ENCODE measurements around the gene C2orf72. TPM values are rescaled to one million over a fixed set of nuclear protein-coding genes. Genes with fewer than 3 reads are reported as not detected.

Gene C2orf72
- total RNA-seq (not detected), total RNA-seq (0 to 0.23 reads per million in 2 donors)

DNA sequence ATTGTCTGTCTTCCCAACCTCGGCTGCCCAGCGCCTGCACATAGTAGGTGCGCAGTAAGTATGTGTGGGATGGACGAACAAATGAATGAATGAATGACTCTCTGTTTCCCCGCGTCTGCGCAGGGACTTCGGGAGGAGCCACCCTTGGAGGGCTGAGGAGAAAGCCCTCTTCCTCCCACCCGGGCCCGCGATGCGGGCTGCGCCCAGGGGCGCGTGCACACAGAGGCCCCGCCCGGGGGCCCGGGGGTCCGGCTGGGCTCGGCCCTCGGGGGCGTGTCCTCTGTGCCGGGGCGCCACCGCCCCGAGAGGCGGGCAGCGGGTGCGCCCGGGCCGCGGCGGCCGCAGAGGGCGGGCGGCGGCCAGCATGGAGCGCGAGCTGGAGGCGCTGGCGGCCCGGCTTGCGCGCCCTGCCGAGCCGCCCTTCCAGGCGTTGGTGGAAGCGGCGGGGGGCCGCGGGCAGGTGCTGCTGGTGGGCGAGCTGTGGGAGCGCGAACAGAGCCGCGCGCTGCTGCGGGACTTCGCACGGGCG, at the start of gene C2orf72:
TSS of gene C2orf72 (plus strand) at position 322 of the 529 bp plus-strand sequence. CDS start at position 365, 43 bp downstream.
- no peaks in the 10 kb centered on the region for H3K9me3 ChIP-seq (ENCODE audit: control insufficient read depth, low read length, poor library complexity, severe bottlenecking)
- Mint-ChIP-seq H3K27ac (no peak within 1 kb of the TSS), H3K36me3 (ENCODE audit: low read depth) (peaks cover 5% of the 10 kb centered on the region), H3K27me3 (peaks cover 85% of the 10 kb centered on the region), H3K4me3 (peak within 1 kb of the TSS; percentile 87), H3K4me1 (peaks cover 6% of the 10 kb centered on the region)
- ATAC-seq = peak; percentile 39
- DNase-seq = no peak

DNA sequence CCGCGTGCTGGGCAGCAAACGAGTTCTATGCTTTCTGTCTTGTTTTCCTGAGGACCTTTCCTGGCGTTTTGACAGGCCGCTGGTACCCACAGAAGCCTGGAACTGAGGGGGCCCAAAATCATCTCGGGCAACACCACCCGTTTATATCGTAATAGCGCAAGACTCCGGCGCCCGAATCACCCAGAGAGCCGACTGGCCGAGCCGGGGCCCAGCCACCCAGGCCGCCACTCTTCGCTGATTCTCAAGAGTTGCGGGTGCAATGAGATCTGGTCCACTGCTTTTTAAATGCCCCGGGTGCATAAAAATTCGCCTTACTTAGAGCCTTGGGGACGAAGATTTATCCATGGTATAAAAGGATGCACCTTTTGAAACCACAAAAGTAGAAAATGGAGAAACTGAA, 47.6 kb upstream of the C2orf72 start:
- Mint-ChIP-seq H3K4me3 (no peak overlapping the region), H3K4me1 (peaks cover 12% of the 10 kb centered on the region), H3K27ac (no peak overlapping the region), H3K36me3 (ENCODE audit: low read depth) (no peaks in the 10 kb centered on the region), H3K27me3 (peaks cover 42% of the 10 kb centered on the region)
- H3K9me3 ChIP-seq (ENCODE audit: control insufficient read depth, low read length, poor library complexity, severe bottlenecking) = no peaks in the 10 kb centered on the region
- ATAC-seq (no peak), DNase-seq (no peak)

DNA sequence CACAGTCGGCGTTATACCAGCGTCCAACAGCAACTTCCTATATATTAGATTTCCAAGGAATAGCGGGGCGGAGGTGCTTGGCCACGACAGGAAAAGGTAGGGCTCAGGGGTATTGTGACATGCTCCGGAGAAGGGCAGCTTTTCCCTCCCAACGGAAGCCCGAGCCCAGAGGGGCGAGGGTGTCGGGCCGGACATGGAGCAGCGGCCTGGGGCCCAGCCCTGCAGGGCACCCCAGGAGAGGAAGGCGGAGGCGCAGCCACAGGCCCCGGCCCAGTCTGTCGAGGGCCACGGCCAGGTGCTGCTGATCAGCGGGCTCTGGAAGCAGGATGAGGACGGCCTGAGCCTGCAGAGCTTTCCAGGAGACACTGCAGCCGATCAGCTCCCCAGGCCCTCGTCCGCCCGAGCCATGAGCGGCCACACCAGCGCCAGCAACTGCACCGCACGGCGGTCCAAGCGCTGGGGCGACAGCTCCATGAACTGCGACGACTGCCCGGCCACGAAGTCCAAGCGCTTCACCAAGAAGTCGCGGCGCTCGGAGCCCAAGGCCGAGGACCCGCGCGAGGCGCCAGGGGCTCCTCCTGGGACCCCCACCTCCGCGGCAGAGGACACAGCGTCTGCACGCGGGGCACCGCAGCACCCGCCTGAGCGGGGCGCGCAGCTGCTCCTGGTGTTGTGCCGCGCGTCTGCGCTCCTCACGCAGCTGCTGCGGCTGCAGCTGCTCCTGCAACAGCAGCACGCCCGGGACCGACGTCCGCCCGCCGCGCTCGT, 47.0 kb upstream of the C2orf72 start:
- peaks cover 8% of the 10 kb centered on the region for H3K4me1 Mint-ChIP-seq
- H3K27me3 Mint-ChIP-seq = peaks cover 48% of the 10 kb centered on the region
- ATAC-seq (no peak), DNase-seq (no peak)
- no peak overlapping the region for H3K4me3 Mint-ChIP-seq
- no peaks in the 10 kb centered on the region for H3K36me3 Mint-ChIP-seq (ENCODE audit: low read depth)
- H3K9me3 ChIP-seq (ENCODE audit: control insufficient read depth, low read length, poor library complexity, severe bottlenecking) = no peaks in the 10 kb centered on the region
- no peak overlapping the region for H3K27ac Mint-ChIP-seq

DNA sequence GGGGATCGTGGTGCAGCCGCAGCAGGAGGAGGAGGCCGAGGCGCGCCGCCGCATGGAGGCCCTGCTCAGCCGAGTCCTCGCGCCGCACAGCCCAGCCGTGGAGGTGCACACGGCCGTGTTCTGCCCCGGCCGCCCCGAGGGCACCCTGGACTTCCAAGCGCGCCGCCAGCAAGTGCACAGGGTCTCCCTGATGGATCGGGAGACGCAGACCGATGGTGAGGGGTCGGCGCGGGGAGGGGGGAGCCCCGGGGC, 46.5 kb upstream of the C2orf72 start:
- no peak for DNase-seq
- ATAC-seq = no peak
- H3K9me3 ChIP-seq (ENCODE audit: control insufficient read depth, low read length, poor library complexity, severe bottlenecking) = no peaks in the 10 kb centered on the region
- Mint-ChIP-seq H3K27me3 (peaks cover 53% of the 10 kb centered on the region), H3K4me1 (peaks cover 5% of the 10 kb centered on the region), H3K4me3 (no peak overlapping the region), H3K27ac (no peak overlapping the region), H3K36me3 (ENCODE audit: low read depth) (no peaks in the 10 kb centered on the region)

DNA sequence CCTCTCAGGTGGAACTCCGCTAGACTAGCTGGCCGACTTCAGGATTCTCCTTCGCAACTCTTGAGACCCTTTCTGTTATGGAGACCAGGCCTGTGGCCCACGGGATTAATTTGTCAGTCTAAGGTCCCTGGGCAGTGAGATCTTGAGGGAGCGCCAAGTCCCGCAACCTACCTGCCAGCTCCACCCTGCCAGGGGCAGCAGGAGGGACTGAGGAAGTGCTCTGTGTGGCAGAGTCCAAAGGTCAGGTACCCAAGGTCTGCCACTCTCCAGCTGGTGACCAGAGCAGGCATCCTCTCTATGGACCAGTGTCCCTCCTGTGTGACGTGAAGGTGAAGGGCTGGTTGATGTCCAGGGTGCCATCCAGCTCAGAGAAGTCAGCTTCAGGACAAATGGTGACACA, 45.7 kb upstream of the C2orf72 start:
- no peak overlapping the region for H3K27ac Mint-ChIP-seq
- no peaks in the 10 kb centered on the region for H3K9me3 ChIP-seq (ENCODE audit: control insufficient read depth, low read length, poor library complexity, severe bottlenecking)
- peaks cover 4% of the 10 kb centered on the region for H3K4me1 Mint-ChIP-seq
- peaks cover 2% of the 10 kb centered on the region for H3K36me3 Mint-ChIP-seq (ENCODE audit: low read depth)
- DNase-seq (no peak), ATAC-seq (no peak)
- peaks cover 57% of the 10 kb centered on the region for H3K27me3 Mint-ChIP-seq
- H3K4me3 Mint-ChIP-seq = no peak overlapping the region

DNA sequence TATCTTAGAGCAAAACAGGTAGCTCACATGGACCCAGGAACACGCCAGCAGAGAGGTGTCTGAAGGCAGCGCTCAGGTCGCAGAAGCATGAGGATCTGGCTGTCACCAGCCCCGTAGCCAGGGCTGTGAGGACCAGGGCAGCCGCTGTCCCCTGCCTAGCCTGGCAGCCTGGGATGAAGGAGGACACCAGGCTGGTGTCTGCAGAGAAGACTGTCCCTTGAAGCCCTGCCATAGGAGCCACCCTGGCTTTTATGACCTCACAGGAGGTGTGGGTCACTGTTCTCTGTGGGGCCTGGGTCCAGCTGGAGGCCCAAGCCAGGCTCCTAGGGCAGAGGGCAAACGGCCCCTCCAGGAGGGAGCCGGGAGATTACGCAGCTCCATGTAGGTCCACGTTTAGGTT, 41.5 kb upstream of the C2orf72 start, which contains the start of gene SPATA3:
TSS of gene SPATA3 (plus strand) at position 301 of the 400 bp plus-strand sequence. CDS start 113 bp downstream, outside the sequence.
- no peaks in the 10 kb centered on the region for H3K9me3 ChIP-seq (ENCODE audit: control insufficient read depth, low read length, poor library complexity, severe bottlenecking)
- peaks cover 1% of the 10 kb centered on the region for H3K4me1 Mint-ChIP-seq
- no peak within 1 kb of the TSS for H3K4me3 Mint-ChIP-seq
- peaks cover 79% of the 10 kb centered on the region for H3K27me3 Mint-ChIP-seq
- DNase-seq = no peak
- peaks cover 4% of the 10 kb centered on the region for H3K36me3 Mint-ChIP-seq (ENCODE audit: low read depth)
- H3K27ac Mint-ChIP-seq = no peak within 1 kb of the TSS
- ATAC-seq = no peak

DNA sequence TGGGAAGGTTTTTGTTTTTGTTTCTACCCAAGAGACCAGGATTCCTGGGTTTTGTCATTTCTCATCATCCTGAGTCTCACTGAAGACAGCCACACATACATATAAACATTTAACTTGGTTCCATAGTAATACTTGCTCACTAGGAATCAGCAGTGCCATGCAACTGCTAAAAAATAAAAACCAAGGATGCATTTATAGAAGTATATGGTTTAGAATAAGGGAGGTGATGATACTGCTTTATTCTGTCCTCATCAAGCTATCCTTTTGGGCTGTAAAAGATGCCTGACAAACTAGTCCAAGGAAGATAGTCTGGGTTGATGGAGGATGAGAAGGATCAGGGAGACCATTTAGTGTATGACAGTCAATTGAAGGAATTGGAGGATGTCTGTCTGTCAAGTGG, 40.7 kb upstream of the C2orf72 start:
- H3K9me3 ChIP-seq (ENCODE audit: control insufficient read depth, low read length, poor library complexity, severe bottlenecking) = no peaks in the 10 kb centered on the region
- H3K27me3 Mint-ChIP-seq = peaks cover 83% of the 10 kb centered on the region
- DNase-seq = no peak
- no peak overlapping the region for H3K4me3 Mint-ChIP-seq
- peaks cover 6% of the 10 kb centered on the region for H3K36me3 Mint-ChIP-seq (ENCODE audit: low read depth)
- peaks cover 3% of the 10 kb centered on the region for H3K4me1 Mint-ChIP-seq
- H3K27ac Mint-ChIP-seq = no peak overlapping the region
- ATAC-seq = no peak

DNA sequence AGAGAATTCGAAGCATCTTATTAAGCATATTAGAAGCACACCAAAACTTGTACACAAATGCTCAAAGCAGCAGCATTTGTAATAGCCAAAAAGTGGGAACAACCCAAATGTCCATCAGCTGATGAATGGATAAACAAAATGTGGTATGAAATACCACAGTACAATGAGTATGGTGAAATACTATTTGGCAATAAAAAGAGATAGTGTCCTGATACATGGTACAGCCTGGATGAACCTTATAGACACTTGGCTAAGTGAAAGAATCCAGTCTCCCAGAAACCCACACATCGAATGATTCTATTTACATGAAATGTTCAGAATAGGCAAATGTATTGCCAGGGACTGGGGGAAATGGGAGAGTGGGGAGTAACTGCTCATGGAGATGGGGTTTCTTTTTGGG, 38.4 kb upstream of the C2orf72 start:
- no peak overlapping the region for H3K4me3 Mint-ChIP-seq
- no peak for ATAC-seq
- no peak overlapping the region for H3K27ac Mint-ChIP-seq
- no peak for DNase-seq
- peaks cover 6% of the 10 kb centered on the region for H3K36me3 Mint-ChIP-seq (ENCODE audit: low read depth)
- peaks cover 66% of the 10 kb centered on the region for H3K27me3 Mint-ChIP-seq
- H3K9me3 ChIP-seq (ENCODE audit: control insufficient read depth, low read length, poor library complexity, severe bottlenecking) = no peaks in the 10 kb centered on the region
- peaks cover 3% of the 10 kb centered on the region for H3K4me1 Mint-ChIP-seq

DNA sequence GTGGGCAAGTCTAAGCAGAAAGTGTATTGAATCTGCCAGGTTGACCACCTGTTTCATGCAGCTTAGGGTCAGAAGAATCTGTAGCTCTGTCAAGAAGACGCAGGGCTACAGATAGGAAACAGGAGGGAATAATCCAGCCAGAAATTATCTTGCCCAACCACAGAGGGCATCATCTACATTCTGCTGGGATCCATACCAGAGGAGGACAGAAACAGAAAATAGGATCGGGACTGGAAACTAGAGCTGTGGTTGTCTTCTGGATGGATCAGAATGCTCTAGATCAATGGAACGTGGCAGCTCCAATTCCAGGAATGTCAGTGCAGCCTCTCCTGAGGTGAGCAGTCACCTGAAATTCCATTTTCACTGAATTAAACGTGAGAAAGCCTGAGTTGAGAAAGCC, 37.8 kb upstream of the C2orf72 start:
- no peak for DNase-seq
- no peak overlapping the region for H3K4me3 Mint-ChIP-seq
- H3K4me1 Mint-ChIP-seq = peaks cover 3% of the 10 kb centered on the region
- no peaks in the 10 kb centered on the region for H3K9me3 ChIP-seq (ENCODE audit: control insufficient read depth, low read length, poor library complexity, severe bottlenecking)
- ATAC-seq = no peak
- peaks cover 60% of the 10 kb centered on the region for H3K27me3 Mint-ChIP-seq
- no peak overlapping the region for H3K27ac Mint-ChIP-seq
- H3K36me3 Mint-ChIP-seq (ENCODE audit: low read depth) = peaks cover 6% of the 10 kb centered on the region

DNA sequence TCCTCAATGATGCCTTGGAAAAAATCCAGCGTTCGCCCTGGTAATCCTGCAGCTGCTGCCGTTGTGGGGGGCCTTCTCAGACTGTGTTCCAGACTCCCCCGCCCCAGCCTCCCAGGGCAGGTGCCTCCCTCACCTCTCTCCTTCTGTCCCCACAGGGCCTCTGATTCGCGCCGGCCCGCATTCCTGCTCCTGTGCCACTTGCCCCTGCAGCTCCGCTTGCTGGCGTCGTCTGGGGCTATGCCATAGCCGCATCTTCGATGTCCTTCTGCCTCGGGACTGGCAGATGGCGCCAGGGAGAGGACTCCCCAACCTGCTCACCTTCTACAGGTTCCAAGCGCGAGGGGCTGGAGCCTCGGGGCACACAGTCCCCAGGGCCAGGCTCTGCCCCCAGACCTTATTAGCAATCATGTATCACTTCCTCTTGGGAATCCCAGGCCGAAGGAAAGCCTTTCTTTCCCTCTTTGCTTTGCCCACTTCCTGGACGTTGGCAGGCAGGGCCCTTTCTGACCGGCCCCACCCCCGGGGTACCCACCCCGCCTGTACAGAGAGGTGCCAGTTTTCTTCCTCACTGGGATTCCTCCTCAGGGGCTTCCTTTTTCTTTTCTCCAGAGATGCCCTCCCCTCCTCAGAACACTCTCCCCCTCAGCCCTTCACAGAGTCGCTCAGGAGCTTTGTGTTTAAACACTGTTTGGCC, 37.0 kb upstream of the C2orf72 start:
- Mint-ChIP-seq H3K27me3 (peaks cover 51% of the 10 kb centered on the region), H3K4me1 (peaks cover 3% of the 10 kb centered on the region), H3K27ac (no peak overlapping the region), H3K4me3 (no peak overlapping the region), H3K36me3 (ENCODE audit: low read depth) (peaks cover 6% of the 10 kb centered on the region)
- DNase-seq = no peak
- ATAC-seq = no peak
- H3K9me3 ChIP-seq (ENCODE audit: control insufficient read depth, low read length, poor library complexity, severe bottlenecking) = no peaks in the 10 kb centered on the region

DNA sequence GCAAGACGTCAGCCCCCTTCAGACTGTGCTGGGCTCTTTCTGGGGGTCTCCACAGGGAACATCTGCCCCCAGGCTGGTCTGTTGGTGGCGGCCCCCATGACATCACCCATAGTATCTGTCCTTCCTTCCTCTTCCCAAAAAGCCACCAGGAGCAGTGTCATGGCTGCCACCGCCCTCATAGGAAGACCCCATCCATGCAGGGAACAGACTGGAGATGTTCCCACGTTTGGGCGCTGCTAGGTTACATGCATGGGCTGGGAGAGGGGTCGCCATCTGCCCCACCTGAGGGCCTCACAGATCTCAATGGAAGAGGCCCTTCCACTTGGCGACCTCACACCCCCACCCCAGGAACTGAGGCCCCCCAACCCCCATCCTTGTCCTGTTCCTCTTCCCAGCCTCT, 36.3 kb upstream of the C2orf72 start:
- no peaks in the 10 kb centered on the region for H3K9me3 ChIP-seq (ENCODE audit: control insufficient read depth, low read length, poor library complexity, severe bottlenecking)
- Mint-ChIP-seq H3K4me1 (peaks cover 3% of the 10 kb centered on the region), H3K36me3 (ENCODE audit: low read depth) (peaks cover 7% of the 10 kb centered on the region), H3K27ac (no peak overlapping the region), H3K4me3 (no peak overlapping the region), H3K27me3 (peaks cover 44% of the 10 kb centered on the region)
- DNase-seq = no peak
- ATAC-seq = no peak

DNA sequence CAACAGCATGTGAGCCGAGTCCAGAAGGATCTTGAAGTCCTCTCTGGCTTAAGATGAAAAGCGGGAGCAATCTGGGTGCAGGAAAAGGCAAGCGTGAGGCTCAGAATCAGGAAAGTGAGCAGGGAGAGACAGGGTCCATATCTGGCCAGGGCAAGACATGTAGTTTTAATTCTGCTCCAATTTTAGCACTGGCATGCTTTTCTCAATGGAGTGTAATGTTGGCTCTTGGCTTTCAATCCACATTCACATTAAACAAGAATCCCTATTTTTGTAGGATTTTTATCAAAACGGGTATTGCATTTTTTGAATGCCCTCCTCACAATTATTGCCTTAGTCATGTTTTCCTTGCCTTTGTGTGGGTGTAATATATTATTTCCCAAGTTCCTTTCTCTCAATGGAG, 35.4 kb upstream of the C2orf72 start:
- Mint-ChIP-seq H3K27me3 (peaks cover 41% of the 10 kb centered on the region), H3K36me3 (ENCODE audit: low read depth) (peaks cover 6% of the 10 kb centered on the region), H3K4me1 (peaks cover 3% of the 10 kb centered on the region), H3K27ac (no peak overlapping the region), H3K4me3 (no peak overlapping the region)
- ATAC-seq (no peak), DNase-seq (no peak)
- H3K9me3 ChIP-seq (ENCODE audit: control insufficient read depth, low read length, poor library complexity, severe bottlenecking) = no peaks in the 10 kb centered on the region

DNA sequence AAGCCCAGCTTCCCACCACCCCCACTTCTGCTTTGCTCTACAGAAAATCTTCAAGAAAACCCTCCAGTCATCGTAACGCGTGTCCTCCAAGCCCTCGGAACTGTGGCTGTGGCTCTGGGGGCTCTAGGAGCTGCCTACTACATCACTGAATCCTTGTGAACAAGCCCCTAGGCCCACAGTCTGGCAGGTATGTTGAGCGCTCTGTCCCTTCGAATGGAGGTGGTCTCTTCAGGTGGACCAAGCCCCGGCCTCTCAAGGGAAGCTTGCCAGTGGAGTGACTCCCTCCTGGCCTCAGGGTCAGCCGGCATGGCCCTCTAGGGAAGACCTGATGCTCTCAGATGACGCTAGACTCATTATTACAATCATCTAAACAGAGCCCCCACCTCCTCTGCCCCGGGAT, 34.7 kb upstream of the C2orf72 start:
- peaks cover 3% of the 10 kb centered on the region for H3K4me1 Mint-ChIP-seq
- peaks cover 6% of the 10 kb centered on the region for H3K36me3 Mint-ChIP-seq (ENCODE audit: low read depth)
- DNase-seq = no peak
- no peak overlapping the region for H3K4me3 Mint-ChIP-seq
- H3K27ac Mint-ChIP-seq = no peak overlapping the region
- H3K27me3 Mint-ChIP-seq = peaks cover 45% of the 10 kb centered on the region
- no peaks in the 10 kb centered on the region for H3K9me3 ChIP-seq (ENCODE audit: control insufficient read depth, low read length, poor library complexity, severe bottlenecking)
- ATAC-seq = no peak
